Fibroblast of skin of scalp (primary cell): Measurements from ENCODE around the gene METTL23. TPM values are rescaled to one million over a fixed set of nuclear protein-coding genes. Genes with fewer than 3 reads are reported as not detected.

Experiments
- DNase-seq: peaks from one replicate; pipeline ENCODE4 v3.0.0-alpha.2; 2013
- polyA plus RNA-seq, 2 experiments: library from polyadenylated mRNA; unstranded; fragments of 120-200 nt; gene quantifications; one replicate each; pipeline ENCODE4 v1.2.1, GENCODE V29; 2013; ENCODE audit not compliant: insufficient read length in 2 of 2

The METTL23 gene, protein sequence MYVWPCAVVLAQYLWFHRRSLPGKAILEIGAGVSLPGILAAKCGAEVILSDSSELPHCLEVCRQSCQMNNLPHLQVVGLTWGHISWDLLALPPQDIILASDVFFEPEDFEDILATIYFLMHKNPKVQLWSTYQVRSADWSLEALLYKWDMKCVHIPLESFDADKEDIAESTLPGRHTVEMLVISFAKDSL
- 27.2 TPM for polyA plus RNA-seq (2013, experiment 1 of 2; ENCODE audit: insufficient read length)
- 28.1 TPM for polyA plus RNA-seq (2013, experiment 2 of 2; ENCODE audit: insufficient read length)

DNA sequence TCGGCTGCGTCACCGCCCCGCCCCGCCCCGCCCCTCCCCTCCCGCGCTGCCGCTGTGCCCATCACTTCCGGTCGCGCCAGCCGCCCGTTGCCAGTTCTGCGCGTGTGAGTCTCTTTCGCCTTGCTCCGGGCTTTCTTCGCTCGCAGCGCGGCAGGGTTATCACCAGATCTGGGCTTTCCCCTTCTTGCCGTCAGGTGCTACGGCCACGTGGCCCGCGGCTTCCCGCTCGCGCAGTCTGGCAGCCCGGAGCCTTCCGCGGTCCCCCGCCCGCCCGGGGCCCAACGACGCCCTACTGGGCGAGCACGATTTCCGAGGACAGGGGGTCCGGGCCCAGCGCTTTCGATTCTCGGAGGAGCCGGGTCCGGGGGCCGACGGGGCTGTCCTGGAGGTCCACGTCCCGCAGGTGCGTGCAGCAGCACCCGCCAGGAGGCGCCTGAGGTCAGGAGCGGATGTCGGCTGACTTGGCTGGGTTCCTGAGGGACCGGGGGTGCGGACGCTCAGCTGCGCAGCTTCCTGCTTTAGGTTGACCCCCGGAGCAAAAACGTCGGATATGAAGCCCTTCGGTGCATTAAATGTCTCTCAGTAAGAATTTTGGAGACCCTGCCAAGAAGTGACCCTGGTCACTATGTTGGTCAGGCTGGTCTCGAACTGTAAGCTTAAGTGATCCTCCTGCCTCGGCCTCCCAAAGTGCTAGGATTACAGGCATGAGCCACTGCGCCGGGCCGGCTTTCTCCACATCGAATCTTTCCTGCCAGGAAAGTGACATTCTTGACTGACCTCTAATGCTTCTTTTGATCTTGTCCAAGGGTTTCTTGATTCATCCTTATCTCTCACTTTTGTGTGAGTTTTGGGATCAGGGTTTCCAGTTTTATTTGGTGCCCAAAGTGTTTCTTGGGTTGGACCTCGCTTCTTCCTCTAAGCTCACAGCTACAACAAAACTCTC is at the start of gene METTL23:
Gene METTL23, plus strand, starts transcription at position 64 of the 943 bp plus-strand sequence. CDS start 2,872 bp downstream, outside the sequence.
- DNase-seq: peak; percentile 73

DNA sequence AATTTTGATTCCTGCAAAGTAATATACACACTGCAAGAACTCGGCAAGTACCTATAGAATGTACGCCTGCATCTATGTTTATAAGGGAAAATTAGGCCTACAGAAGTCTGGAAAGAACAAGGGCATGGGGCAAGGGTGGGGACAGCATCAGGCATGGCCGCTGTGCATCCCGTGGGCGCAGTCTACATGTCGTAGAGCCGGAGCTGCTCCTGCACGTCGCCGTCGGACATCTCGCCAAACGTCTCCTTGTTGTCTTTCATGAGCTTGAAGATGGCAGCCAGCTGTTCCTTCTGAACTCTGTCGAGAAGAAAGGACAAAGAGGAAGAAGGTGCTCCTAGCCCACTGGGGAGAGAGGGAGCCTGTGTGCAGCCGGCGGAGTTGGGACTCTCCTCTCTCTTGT is 49.2 kb upstream of the METTL23 start:
- DNase-seq: no peak

DNA sequence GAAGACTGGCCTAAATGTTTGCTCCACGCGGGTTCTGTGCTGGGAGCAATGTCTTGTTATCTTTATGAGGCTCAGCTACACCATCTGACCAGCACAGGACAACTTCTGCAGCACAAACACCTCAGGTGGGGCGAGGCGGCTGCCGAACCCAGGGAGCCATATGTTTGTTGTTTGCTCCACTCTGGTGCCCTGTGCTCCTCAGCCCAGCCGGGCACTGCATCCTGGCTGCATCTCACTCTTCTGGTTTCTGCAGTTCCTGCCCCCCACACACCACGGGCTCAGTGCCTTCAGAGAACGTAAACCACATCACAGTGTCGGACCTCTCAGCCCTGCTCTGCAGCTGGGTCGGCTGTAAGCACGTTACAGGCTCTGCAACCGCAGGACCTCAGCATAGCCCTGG is 48.3 kb upstream of the METTL23 start:
- no peak for DNase-seq

DNA sequence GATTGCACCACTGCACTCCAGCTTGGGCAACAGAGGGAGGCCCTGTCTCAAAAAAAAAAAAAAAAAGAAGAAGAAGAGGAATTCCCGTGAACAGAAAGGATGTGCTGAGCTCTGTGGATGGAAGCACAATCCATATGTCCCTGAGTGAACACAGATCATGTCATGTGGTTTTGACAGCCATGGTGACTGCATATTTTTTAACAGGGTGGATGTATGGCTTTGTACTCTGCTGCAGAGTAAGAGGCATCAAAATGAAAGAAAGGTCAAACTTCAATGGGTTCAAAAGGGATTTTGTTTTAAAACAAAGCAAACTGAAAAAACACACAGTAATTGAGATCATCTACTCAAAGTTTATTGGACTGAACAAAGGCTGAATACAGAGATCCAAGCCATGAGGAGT is 47.4 kb upstream of the METTL23 start:
- no peak for DNase-seq

DNA sequence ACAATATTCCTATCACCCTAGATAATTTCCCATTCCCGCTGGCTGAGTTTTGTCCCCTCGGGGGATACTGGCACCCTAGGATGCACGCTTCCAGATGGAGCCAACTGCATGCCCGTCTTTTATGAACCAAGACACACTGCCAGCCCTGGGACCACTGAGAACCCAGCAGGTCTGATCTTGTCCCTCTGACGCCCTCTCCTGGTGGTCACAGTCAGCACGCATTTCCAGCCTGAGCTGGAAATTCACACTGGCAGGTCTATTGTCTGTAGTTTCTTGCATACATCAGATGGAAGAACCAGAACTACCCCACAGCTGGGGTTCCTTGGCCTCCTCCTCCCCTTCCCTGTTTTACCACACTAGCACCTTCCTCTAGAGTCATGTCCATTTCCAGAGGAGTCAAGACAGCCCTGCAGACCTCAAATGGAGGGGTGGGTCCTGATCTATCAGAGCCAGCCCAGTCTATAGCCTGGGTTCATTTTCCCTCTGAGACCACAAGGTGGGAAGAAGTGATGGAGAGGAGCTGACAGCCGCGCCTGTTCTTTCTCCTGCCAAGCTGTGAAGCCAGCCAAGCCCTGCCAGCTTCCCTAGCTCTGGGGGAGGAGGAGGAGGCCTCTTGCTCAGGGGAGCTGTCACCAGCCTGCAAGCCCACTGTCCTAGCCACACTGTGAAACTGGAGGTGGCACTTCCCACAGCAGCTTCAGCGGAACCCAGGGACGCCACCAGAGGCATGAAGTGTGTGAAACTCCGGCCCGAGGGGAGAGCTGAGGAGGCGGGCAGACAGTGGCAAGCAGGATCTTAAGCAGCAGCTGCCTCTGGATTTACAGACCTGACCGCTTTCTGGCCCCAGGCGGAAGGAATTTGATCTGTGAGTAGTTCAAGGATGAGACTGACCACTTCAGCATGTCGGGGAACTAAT is 45.2 kb upstream of the METTL23 start:
- DNase-seq: peak; percentile 59

DNA sequence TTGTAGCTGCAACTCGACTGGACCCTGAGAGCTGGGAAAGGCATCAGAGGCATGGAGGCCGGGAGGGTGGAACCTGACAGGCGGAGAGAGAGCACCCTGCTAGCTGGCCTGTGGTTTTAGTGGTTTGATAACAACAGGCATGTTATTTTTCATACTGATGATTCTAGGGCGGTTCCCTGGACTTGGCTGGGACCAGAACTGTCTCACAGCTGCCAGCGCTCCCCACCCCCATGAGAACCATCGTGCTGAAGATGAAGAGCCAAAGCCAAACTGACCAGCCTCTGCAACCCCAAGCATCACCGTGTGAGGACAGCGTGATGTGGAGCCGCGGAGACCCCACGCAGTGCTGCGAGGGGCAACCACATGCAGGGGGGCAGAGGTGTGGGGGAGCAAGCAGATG is 44.3 kb upstream of the METTL23 start:
- peak; percentile 55 for DNase-seq

DNA sequence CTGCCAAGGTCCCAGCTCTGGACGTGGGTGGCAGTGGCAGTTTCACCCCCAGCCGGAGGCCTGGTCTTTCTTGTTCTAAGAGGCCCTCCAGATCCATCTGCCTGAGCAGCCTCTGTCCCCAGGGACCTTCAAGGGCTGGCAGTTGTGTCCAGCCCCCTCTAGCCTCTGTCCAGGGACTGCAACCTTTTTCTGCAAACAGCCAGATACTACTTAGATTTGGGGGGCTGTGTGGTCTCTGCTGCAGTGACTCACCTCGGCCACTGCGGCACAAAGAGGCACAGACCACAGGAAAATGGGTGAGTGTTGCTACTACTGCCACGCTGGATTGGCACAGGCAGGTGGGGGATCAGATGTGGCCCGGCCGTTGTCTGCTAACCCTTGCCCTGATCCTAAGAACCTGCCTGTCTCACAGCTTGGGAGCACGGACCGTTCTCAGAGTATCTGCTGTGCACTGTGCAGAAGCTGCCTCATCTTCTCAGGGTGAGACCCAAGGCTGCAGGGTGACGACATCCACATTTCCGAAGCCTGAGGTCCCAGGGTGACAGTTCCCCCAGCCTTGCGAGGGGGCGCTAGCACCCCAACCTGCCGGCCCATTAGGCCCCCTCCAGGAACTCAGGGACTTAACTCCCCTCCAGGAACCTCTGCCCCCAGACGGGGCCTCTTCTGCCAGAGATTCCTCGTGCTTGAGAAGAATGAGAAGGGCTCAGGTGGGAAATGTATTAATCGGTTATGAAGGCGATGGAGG is 43.5 kb upstream of the METTL23 start:
- DNase-seq: no peak

DNA sequence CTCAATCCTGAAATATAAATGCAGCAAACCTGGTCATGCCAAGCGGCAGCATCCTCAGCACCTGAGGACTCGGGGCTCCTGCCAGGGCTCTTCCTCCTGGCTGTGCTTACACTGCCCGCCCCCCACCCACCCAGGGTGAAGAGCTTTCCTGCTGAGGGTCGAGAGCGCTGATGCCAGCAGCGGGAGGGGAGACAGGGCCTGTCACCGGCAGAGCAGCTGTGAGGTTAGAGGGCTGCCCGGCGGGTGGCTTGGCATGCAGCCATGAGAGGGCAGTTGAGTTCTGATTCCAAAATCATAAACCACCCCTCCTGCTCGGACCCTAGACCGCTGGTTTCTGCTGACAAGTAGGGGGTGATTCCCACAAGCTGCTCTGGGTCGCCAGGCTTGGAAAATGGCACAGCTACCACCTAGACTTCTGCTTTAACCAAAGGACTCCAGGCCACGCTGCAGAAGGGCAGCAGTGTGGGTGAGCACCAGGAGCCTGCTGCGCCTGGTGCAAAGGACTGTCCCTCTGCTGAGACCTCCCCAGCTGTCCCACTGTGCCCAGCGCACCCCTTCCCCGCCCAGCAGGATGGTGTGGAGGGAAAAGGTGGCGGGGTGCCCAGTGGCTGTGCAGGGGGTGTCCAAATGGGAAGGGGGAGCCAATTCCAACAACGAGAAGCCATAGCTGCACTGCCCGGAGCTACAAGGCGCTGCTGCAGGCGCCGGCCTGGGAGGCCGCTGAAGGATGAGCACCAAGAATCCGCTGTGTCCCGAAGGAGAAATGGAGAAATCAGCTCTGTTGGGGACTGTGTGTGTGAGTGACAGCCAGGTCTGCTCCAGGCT is 42.5 kb upstream of the METTL23 start:
- DNase-seq: no peak

DNA sequence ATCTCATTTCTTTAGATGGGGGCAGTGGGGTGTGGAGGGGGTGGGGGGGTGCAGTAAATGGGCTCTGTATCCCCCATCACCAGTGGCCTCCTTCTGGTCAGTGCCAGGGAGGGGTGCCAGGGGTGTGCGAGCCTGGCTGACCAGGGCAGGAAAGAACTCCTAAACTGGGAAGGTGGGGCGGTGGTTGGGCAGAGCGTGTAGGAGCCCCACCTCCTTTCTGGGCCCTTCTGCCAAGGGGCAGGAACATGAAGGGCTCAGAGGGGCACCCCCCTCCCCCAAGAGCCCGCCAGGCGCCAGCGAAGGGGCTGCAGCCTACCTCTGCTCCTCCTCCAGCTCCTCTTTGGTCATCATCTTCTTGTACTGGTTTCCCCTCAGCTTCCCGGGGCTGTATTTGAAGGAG is 41.9 kb upstream of the METTL23 start:
- DNase-seq: no peak

DNA sequence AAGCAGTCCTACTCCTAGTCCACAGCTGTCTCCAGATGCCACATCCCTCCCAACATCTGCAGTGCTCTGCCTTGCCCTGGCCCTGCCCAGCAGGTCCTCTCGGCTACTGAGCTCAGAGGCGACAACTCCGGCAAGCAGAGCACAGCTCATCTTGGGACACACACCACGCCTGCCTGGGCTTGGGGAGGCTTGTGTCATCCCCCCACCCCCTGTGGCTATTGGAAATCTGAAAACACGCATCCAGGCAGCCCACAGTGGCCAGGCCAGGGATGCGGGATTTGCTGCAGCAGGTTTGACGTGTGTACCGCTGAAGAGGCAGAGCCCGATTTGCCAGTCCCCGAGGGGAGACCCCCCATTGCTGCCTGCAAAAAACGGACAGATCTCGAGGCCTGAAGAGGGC is 41.3 kb upstream of the METTL23 start:
- no peak for DNase-seq

DNA sequence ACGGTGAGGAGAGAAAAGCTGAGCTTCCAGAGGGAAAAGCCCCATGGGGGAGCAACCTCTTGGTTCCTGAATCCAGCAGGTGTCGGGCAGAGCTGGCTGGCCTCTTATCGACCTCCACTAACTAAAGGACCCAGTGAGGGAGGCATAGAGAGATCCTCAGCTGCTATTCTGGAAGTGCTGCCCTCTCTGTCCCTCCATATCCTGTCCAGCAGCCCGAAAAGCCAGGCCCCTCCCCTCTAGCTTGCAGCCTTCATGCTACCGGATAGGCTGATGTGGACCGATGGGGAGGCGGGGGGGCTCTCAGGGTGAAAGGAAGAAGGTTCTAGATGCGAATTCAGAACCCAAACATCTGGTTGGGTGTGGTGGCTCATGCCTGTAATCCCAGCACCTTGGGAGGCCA is 40.8 kb upstream of the METTL23 start:
- DNase-seq: no peak

DNA sequence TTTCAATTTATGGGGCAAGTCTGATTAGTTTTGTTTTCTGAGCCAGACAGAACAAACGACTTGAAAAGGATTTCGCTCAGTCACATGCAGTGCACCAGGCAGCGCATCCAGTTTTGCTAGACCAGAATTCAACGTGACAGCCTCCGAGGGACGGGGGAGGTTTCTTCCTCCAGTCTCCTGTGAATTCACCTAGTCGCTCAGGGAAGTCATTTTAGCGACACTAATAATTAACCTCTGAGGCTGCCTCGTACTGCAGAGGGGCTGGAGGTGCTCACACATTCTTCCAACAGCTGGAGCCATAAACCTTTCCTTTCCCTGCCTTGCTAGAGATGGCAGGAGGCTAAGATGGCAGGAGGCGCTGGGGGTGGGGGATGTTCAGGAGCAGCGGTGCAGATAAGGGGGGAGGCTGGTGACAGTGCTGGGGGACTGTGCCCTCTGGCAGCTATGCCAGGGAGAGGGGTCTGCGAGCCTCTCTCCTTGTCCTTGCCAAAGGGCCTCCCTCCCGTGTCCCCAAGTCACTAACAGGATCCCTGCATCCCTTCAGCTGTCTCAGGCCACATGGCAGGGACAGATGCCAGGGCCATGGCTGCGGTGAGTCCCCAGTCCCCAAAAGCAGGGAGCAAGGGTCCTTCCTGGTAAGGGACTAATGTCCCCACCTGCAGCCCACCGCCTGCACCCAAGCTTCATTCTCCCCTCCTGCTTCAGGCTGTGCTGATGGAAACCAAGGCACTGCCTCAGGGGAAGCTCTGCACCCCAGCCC is 39.9 kb upstream of the METTL23 start:
- no peak for DNase-seq

DNA sequence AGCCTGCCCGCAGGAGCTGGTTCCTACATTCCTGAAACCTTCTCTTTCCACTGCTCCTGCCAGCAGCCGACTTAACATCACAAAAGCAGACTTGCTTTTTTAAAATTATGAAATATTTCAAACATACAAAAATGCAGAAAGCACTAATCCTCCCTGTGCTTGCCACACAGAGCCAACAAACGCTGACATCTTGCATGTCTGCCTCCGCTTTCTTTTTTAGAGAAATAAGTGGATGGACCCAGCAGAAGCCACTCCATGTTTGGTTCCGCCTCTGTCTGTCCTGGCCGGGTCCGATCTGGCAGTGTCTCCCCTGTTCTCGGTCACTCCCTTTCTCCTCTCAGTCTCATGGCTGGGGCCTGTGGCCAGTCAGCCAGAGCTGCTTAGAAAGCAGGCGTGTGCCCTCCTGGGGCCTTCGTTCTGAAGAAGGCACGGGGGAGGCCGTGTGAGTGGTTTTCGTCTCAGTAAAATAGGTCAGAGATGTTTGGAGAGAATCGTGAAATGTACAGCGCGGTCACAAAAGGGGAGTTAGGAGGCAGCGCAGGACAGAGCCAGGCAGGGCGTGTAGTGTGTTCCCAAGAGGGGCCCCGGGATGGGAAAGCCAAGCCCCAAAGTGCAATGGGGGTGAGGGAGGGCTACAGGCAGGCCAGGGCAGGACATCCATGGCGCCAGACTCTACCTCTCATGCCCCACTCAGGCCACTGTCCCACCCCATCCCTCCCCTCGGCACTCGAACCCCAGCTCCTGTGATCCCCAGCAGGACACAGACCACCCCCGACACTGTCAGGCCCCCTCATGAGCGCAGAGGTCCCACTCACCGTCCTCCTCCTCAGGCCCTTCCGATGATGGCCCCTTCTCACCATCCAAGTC is 39.1 kb upstream of the METTL23 start:
- no peak for DNase-seq

DNA sequence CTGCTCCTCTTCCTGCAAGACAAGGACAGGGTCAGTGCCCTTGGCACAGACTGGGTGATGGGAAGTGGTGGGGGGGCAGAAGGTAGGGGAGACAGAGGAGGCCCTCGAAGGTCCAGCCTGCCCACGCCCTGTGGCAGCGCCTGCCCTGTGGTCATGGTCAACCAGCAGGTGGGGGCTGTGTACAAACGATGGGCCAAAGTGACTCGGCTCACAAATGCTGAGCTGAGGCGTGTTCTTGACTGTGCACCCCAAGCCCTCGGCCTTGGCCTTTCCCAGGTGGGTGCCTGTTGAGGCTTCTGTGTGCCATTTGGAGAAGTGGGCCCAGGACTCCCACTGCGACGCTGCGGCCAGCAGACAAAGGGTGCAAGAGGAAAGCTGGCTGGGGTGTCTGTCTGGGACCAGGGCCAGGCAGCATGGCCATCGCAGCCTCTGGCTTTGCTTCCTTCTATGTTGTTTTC is 38.4 kb upstream of the METTL23 start:
- DNase-seq: no peak

DNA sequence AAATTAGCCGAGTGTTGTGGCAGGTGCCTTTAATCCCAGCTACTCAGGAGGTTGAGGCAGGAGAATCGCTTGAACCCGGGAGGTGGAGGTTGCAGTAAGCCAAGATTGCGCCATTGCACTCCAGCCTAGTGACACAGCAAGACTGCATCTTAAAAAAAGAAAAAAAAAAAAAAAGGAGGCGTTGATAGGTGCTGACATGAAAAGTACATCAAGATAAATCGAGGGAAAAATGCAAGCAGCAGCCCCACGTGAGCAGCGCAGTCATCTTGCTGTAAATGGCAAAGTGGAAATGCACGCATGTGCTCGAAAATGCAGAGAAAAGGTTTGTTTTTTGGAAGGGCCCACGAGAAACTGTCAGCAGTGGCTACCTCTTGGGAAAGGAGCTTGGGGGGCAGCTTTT is 36.8 kb upstream of the METTL23 start:
- DNase-seq: no peak

DNA sequence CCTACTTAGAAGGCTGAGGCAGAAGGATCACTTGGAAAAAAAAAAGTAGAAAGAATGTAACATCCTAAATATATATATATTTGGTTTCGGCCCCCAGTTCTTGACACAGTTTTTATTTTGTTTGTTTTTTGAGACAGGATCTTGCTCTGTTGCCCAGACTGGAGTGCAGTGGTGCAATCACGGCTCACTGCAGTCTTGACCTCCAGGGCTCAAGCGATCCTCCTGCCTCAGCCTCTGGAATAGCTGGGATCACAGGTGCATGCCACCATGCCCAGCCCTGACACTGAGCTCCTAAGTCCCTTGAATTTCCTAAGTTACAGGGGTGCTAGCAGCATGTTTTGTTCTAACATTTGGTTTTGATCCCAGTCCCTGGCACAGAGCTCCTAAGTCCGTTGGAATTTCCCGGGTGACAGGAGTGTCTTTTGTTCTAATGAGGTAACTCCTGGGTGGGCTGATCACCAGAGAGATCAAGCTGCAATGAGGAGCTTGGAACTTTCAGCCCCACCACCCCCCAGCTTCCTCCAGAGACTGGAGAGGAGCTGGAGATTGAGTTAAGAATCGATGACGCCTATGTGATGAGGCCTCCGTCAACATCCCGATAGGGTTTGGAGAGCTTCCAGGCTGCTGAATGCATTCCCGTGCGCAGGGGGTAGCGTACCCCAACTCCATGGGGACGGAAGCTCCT is 35.9 kb upstream of the METTL23 start:
- no peak for DNase-seq

DNA sequence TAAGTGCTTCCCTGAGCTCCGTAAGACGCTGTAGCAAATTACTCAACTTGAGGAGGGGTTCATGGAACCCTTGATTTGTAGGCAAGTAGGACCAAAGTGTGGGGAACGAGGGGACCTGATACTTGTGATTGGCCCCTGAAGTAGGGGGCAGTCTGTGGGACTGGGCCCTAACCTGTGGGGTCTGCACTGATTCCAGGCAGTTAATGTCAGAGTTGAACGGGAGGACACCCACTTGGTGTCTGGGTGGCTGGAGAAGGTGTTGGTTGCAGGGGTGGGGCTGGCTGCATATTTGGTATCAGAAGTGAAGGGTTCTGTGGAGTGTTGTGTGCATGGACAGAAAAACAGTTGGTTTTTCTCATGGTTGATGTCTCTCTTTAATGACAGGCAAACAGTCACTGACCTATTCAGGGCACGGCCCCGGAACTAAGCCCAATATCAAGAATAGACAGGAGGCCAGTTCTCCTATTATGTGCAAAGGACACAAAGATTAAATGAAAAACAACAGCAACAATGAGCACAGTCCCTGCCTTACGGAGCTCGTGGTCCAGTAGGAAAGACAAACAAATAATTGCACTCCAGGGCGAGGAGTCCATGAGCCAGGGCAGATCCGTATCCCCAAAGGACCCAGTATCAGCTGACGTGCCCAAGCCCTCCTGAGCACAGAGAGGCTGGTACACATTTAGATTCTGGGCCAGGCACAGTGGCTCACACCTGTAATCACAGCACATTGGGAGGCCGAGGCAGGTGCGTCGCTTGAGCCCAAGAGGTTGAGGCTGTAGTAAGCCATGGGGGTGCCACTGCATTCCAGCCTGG is 35.1 kb upstream of the METTL23 start:
- DNase-seq: no peak
